ENCODE results near the gene DUSP8. TPM values are rescaled to one million over a fixed set of nuclear protein-coding genes. Genes with fewer than 3 reads are reported as not detected.
"Not testable (repeated sequence)": the region's sequence is repeated elsewhere in the genome, so short reads cannot be mapped to it uniquely, and the experiment has no call there.

Gene DUSP8
- total RNA-seq, 4 donors from 2014 or later, result 2.5 to 18.4 (median 13.2) TPM

- peak overlapping the region in 1 of 4 donors; percentile 9 for H3K4me3 ChIP-seq
- no peaks in the 10 kb centered on the region for H3K9me3 ChIP-seq
- no peaks in the 10 kb centered on the region for H3K36me3 ChIP-seq
- no peak for TF ChIP-seq POLR2A (IDR thresholded peaks at IDR 0.05)
- TF ChIP-seq CTCF (IDR thresholded peaks at IDR 0.05), result peak; percentile 62 to 93 (median 86)
- H3K4me1 ChIP-seq, result peaks cover 0 to 29% (median 13%) of the 10 kb centered on the region in 4 donors
- H3K27ac ChIP-seq, result no peak overlapping the region
- peak; percentile 55 to 87 (median 85) for DNase-seq
- H3K27me3 ChIP-seq, result no peaks in the 10 kb centered on the region
Measured at GRCh38 chr11:1515082-1516060, 56.7 kb downstream of the DUSP8 start.

DNA sequence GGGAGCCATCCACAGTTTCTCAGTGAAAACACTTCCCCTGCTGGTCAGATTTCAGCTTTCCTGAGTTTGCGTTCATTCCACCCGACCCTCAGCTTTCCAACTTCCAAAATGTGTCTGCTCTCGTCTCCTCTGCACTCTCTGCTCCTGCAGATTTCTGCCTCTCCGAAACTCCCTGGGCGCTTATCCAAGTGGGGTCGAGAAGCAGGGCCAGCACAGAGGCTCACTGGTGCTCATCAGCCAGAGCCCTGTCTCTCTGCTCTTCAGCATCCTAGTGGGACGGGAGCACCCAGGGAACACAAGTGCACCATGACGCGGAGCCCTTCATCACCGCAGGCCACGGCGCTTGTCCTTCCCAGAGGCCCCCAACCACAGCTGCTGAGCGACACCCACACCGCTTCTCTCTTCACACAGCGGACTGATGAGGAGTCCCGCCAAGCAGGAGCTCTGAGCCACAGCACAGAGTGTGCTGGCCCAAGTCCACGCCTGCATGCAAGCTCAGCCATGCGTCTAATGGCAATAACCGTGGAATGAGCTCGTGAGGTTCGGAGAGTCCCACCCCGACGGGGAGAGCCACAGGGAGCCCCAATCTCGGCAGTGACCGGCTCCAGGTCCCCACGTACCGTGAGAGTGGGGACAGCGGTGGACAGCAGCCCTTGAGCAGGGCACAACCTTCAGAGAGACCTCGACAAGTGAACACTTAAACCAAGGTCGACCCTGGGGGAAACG is 57.6 kb downstream of the DUSP8 start:
- no peak for DNase-seq
- Histone ChIP-seq H3K36me3 (no peaks in the 10 kb centered on the region), H3K4me1 (peaks cover 0 to 27% (median 13%) of the 10 kb centered on the region in 4 donors), H3K9me3 (no peaks in the 10 kb centered on the region), H3K27me3 (no peaks in the 10 kb centered on the region), H3K4me3 (no peak overlapping the region), H3K27ac (no peak overlapping the region)
- TF ChIP-seq CTCF (IDR thresholded peaks at IDR 0.05) (no peak), POLR2A (IDR thresholded peaks at IDR 0.05) (no peak)

- Histone ChIP-seq H3K9me3 (no peaks in the 10 kb centered on the region), H3K4me1 (peaks cover 0 to 27% (median 13%) of the 10 kb centered on the region in 4 donors), H3K27ac (no peak overlapping the region), H3K27me3 (no peaks in the 10 kb centered on the region), H3K4me3 (no peak overlapping the region), H3K36me3 (no peaks in the 10 kb centered on the region)
- no peak for TF ChIP-seq POLR2A (IDR thresholded peaks at IDR 0.05)
- no peak for TF ChIP-seq CTCF (IDR thresholded peaks at IDR 0.05)
- no peak for DNase-seq
Measured at GRCh38 chr11:1513326-1514296, 58.5 kb downstream of the DUSP8 start.

DNA sequence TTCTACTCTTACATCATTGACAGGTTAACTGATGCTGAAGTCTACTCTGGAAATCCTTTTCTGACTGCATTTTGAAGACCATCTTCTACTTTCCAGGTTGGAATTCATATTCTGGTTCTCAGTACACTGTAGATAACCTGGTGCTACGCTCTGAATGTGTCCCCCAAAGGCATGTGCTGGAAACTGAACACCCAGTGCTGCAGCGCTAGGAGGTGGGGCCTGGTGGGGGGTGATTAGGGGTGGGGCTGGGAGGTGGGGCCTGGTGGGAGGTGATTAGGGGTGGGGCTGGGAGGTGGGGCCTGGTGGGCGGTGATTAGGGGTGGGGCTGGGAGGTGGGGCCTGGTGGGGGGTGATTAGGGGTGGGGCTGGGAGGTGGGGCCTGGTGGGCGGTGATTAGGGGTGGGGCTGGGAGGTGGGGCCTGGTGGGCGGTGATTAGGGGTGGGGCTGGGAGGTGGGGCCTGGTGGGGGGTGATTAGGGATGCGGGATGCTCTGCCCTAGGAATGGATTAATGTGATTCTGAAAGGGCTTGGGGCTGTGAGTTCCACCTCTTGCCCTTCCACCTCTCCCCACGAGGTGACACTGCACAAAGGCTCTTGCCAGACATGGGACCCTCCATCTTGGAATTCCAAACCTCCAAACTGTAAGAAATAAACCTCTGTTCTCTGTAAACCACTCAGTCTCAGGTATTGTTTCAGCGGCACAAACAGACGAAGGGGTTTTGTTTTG is 59.4 kb downstream of the DUSP8 start:
- H3K4me3 ChIP-seq, H3K27ac ChIP-seq, H3K36me3 ChIP-seq, H3K27me3 ChIP-seq, H3K9me3 ChIP-seq, DNase-seq: not testable (repeated sequence)
- H3K4me1 ChIP-seq, result peaks cover 0 to 27% (median 13%) of the 10 kb centered on the region in 4 donors

- Histone ChIP-seq H3K27ac (no peak overlapping the region), H3K27me3 (no peaks in the 10 kb centered on the region), H3K36me3 (no peaks in the 10 kb centered on the region), H3K4me3 (no peak overlapping the region), H3K4me1 (peaks cover 0 to 31% (median 13%) of the 10 kb centered on the region in 4 donors), H3K9me3 (no peaks in the 10 kb centered on the region)
- DNase-seq, result no peak
- TF ChIP-seq CTCF (IDR thresholded peaks at IDR 0.05) (no peak), POLR2A (IDR thresholded peaks at IDR 0.05) (no peak)
Measured at GRCh38 chr11:1511937-1512496, 60.1 kb downstream of the DUSP8 start.

Data from Peyer's patch (tissue), 4 donors.